GM18520 (cell line): Measurements from ENCODE around the gene SBF2.

Source experiments
- ATAC-seq: cut with Tn5 transposase; IDR thresholded peaks from one replicate; pipeline ENCODE4 v1.9.1; 2021; ENCODE audit not compliant: unreplicated experiment

The SBF2 gene

DNA sequence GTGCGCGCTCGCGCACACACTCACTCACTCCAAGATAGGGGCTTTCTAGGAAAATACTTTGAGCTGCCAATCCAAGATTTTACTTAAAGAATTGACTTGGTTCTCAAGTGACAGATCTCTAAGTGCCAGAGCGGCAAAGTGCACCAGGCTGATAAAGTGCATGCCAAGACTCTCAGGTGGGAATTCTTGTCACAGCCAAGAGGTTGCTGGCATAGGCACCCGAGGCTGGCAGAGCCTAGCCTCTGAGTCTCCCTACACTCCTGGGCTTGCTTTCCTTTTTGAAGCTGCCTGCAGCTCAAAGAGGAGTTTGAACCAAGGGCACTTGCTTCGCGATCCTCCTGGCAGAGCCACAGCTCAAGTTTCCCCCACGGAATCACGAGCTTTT lies 8.3 kb upstream of the SBF2 start:
- ATAC-seq: no peak

DNA sequence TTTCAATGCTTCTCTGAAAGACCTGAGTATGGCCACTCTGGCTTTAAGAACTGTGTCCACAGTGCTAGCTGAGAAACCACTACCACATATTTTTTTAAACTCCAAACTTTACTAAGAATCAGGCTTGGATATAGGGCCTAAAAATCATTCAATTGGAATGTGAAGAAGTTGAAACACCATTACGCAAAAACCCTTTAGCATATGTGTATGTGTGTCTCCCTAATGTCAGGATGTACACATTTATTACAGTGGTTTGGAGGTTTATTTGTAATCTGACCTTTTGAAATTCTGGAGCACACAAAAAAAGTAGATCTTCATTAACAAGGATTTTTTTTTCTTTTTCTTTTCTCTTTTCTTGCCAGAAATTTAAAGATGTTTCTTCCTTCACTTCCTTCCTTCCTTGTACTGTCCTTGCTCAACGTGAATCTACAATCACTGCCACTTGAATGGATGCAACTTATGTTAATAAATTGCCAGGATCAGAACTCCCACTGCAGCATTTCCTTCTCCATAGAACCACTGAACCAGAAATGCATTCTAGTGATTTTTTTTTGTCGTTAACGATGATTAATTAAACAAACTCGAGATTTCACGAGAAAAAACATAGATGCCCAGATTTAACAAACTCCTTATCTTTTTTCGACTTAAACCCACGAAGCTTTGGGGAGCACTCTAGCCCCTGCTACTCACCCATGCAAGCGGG lies 7.8 kb upstream of the SBF2 start:
- no peak for ATAC-seq

DNA sequence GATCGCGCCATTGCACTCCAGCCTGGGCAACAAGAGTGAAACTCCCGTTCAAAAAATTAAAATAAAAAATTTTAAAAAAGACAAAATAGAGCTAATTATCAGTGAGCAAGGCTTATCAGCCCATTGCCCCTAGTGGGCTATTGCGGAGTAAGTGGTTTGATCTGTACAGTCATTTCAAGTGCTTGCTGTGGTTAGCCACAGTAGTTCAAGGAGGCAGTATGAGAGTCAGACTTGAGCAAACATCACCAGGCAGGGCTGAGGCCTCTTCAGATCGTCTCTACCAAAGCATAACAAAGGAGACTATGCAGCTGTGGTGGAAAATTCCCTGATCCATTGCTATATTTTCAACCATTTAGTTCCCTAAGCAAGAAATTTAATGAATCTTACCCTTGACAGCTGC lies 4.3 kb upstream of the SBF2 start:
- ATAC-seq: peak; percentile 95

DNA sequence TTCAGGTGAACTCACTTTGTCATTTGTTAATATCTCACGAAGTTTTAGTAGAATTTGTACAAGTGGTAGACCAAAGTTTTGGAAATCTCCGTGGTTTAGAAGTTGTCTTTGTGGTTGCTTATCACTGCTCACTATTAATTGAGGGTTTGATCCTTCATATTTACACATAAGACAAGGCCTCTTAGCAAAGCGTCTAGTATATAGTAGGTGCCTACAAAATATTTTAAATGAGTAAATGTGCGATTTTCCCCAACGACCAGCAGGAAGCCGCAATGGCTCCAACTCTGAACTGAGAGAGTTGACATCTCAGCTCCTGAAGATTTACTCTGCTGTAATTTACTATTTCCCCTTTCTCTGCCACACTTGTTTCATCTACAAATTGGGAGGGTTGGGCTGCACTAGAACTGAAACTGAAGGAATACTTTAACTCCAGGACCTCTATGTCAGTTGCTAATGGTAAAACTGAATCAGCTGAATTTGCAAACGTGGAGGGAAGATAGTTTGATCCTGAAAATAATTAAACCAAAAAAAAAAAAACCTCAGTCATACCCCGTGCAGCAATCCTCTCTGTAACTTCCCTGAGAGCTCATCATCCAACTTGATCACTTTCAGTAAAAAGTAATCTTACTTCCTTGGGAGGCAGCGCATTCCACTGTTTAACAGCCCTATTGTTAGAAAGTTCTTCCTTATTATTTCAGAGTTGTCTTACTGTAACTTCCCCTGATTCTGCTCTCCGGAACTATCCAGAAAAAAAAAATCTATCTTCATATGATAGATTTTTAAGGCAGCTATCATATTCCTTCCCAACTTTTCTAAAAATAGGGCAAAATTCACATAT lies 1.3 kb upstream of the SBF2 start:
- ATAC-seq: no peak

DNA sequence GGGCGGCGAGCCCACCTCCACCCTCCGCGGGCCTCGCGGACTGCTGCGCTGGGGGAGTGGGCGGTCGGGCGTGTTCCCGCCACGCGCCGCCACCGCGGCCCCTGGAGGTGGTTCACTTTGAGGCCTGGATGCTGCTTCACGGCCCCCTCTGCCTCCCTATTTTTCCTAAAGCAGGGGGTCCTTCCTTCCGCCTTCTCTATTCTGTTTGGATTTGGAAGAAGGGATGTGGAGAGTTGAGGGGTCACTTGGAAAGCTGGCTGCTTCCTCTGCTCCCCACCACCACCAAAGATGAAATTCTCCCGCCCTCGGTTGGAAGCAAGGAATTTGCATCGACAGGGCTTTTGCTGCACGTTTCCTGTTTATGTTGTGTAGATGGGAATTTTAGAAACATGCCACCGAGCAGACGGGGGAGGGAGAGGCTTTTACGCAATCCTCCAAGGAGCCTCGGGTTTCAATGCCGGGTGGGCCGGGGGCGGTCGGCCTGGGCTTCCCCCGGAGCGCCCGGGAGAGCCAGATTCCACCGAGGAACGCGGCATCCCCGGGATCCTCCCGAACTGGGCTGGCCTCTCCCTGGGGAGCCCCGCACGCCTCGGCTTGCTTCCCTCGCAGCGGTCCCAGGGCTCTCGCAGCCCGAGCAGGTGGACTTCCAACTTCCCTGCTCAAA lies 403 bp upstream of the SBF2 start:
- ATAC-seq: no peak

DNA sequence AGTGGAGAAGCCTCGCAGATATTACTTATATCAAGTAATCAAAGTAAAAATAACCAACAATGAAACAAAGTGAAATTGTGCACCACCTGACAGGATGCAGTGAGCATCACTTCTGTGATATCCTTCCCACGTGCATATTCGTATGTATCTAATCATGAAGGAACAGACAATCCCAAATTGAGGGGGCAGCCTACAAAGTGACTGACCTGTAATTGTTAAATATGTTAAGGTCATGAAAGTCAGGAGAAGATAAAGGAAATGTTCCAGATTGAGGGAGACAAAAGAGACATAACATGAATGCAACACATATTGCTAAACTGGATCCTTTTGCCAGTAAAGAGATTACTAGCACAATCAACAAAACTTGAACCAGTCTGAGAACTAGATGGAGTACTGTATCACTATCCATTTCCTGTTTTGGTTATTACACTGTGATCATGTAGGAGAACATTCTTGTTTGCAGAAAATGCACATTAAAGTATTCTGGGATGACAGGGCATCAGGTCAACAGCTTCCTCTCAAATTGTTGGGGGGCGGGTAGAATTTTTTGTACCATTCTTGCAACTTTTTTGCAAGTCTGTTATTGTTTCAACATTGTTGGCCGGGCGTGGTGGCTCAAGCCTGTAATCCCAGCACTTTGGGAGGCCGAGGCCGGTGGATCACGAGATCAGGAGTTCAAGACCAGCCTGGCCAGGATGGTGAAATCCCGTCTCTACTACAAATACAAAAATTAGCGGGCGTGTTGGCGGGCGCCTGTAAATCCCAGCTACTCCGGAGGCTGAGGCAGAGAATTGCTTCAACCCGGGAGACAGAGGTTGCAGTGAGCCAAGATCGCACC lies 2.0 kb downstream of the SBF2 start:
- ATAC-seq: no peak

DNA sequence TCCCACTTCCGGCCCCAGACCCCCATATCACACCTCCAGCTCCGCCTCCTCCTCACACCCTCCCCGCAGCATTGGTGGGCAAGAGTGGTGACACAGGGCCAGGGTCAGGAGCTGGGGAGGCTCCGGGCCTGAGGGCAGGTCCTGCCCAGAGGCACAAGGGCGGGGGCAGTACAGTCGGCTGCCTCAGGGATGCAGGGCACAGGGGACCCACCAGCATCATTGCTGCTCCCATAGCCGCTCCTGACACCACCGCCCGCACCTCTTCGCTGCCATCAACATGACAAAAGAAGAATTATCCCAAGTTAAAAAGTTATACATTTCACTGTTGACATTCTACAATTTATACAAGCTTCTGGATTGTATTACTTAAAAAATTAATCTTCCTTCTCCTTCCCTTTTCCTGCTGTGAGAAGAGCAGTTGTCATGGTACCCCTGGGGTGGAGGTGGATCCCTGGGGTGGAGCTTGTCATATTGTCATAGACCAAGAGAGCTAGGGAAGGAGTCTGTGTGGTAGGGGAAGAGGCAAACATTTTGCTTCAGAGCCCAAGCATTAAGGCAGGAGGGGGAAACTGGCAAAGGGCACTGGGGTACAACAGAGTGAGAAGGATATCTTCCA lies 4.1 kb downstream of the SBF2 start:
- ATAC-seq: no peak

DNA sequence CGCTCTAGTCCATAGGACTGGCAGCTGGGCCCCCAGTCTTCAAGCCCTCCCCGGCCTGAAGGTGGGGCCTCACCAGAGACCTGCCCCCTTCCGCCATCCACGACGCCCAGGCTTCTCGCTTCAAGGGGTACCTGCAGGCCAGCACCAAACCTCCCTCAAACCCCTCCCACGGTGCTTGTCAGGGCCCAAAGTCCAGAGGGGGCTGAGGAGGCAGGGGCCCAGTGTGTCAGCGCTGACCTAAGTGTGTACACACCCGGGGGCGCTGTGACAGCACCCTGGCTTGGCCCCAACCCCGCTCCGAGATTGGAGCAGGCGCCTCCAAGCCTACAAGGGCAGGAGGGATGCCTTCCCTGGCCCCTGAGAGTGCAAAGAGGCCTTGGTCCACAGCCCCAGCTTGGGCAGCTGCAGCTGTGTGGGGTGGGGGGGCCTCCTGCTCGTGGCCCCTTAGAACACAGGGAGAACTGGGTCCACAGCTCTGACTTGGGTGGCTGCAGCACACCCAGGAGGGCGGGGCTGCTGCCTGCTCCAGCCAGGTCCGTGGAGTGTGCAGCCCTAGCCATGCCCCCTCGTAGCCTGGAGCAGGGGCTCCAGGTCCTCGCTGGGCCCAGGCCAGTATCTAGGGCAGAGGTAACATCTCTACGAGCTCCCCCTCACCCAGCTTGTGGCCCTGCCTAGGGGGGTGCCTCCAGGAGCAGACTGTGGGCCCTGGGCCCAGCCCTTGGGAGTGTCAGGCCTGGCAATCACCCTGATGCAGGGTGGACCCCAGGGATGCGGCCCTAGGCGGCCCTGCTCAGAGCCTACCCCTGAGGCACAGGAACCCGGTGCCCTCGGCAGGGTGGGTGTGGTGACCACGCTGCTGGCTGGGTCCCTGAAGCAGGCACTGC lies 4.9 kb downstream of the SBF2 start:
- no peak for ATAC-seq

DNA sequence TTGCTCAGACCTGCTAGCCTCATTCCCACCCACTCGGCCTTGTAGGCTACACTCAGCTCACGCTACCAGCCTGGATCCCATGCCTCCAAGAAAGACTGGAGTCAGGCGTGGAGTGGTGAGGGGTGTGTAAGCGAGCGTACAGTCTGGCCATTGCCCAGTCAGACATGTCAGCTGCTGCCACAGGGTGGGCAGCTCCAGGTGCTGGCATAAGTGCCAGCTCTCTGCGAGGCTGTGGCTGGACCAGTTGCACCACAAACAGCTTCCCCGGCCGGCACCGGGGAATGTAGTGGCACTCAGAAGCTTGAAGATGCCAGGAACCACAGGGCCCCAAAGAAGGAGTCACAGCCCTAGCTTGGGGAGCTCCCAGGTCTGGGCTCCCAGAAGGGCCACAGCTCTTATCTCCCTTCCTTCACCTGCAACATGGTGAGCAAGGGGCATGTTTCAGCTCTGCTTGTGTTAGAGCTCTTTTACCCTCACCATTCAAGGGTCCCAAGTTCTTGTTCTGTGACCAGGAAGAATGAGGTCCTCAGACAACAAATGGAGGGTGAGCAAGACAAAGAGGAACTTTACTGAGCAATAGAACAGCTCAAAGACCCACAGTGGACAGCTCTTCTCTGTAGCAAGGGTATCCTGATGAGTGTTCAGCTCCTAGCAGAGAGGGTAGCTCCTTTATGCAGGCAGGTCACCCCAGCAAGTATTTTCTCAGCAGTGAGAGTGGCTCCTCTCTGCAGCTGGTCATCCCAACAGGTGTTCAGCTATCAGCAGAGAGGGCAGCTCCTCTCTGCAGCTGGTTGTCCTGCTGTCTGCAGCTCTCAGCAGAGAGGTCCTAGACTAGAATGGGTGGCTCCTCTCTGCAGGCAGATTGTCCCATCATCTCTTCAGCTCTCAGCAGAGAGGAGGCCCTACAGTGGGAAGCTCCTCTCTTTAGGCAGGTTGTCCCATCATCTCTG lies 6.0 kb downstream of the SBF2 start:
- no peak for ATAC-seq

DNA sequence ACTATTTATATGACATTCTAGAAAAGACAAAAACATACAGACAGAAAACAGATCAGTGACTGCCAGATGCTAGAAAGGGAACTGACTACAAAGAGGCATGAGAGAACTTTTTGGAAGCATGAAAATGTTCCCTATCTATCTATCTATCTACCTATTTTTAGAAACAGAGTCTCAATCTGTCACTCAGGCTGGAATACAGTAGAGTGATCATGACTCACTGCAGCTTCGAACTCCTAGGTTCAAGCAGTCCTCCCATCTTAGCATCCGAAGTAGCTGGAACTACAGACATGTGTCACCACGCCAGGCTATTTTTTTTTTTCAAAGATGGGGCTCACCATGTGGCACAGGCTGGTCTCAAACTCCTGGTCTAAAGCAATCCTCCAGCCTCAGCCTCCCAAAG lies 6.9 kb downstream of the SBF2 start:
- no peak for ATAC-seq

DNA sequence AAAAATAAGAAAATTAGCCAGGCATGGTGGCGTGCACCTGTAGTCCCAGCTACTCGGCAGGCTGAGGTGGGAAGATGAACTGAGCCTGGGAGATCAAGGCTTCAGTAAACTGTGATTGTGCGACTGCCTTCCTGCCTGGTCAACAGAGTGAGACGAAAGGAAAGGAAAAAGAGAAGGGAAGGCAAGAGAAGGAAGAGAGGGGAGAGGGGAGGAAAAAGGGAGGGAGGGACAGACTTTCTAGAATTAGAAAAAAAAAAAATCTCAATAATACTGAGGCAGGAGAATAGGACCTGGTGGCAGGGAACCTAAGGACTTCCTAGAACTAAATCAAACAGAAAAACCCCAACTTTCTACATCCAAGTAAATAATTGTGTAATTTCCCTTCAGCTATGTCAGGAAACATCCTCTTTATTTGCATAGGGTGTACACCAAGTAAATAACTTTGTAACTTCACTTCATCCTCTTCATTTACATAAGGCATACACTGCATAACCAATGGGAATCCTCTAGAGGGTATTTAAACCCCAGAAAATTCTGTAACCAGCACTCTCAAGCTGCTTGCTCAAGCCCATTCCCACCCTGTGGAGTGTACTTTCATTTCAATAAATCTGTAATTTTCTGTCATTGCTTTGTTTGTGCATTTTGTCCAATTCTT lies 8.7 kb downstream of the SBF2 start:
- ATAC-seq: no peak

DNA sequence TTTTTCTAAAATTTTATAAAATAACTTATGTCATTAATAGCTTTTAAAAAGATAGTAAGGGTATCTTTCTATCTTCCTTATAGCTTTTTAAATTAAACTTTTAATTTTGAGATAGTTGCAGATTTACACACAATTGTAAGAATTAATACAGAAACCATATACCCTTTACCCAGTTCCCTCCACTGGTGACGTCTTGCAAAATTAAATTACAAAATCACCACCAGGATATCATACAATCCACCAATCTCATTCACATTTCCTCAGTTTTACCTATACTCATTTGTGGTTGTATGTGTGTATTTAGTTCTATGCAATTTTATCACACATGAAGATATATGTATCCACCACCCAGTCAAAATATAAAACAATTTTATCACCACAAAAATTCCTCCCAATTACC lies 10.0 kb downstream of the SBF2 start:
- no peak for ATAC-seq

DNA sequence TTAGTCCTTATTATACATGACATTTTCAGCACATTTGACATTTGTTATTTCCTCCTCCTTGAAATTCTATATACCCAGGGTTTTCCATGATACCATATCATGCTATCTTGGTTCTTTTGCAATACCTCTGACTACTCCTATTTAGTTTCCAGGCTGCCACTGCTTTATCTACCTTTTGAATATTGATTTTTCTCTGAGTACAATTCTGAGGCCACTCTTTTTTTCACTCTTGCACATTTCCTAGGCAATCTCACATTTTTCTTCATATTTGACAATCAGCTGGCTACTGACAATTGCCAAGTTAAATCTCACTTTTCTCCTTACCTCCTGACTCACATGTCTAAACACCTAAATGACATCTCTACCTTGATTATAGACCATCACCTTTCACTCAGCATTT lies 11.9 kb downstream of the SBF2 start:
- no peak for ATAC-seq

DNA sequence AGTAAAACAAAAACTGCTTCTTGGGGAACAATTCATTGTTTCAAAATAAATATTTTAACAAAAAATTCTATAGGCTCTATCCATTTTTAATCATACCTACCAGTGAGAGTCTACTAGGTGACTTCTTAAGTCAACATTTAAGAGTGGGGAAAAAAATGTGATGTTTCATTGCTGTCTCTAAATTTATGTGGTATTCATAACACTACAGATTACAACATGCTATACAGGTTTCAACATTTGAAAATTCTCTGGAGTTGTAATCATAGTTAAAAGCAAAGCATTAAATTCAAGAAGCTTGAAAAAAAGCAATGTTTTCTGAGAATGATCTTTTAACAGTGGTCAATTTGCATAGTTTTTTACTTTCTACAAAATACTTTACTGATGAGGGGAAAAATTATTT lies 18.3 kb downstream of the SBF2 start:
- no peak for ATAC-seq

DNA sequence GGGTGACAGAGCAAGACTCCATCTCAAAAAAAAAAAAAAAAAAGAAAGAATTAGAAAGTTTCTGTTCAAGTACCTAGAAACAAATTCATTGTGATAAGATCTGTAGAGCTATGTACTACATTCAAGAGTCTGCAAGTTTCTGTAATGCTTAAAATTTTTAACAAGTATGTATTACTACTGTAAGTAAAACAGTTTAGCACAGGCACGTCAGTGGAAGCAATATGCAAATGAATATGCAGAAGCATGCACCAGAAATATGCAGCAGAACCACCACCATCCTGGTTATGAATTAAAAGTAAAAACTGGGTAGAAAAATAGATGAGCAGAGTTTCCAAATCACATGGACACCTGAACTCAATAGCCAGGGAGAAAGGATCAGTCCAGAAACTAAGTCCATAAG lies 19.3 kb downstream of the SBF2 start:
- no peak for ATAC-seq

DNA sequence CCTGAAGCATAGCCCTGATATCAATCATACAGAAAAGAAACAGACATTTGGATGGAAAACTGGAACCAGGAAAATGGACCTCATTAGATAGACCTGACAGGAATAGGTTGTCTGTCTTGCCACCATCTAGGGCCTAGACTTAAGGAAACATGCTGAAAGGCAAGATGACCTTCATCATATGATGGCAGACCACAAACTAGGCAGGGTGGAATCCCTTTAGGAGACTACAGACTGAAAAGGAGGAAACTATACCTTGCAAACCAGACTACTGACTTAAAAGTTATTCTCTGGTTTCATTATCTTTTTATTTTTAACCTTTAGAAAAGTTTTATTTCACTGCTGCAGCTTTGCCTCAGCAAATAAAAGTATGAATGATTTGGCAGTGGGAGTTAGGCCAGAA lies 20.3 kb downstream of the SBF2 start:
- ATAC-seq: no peak

DNA sequence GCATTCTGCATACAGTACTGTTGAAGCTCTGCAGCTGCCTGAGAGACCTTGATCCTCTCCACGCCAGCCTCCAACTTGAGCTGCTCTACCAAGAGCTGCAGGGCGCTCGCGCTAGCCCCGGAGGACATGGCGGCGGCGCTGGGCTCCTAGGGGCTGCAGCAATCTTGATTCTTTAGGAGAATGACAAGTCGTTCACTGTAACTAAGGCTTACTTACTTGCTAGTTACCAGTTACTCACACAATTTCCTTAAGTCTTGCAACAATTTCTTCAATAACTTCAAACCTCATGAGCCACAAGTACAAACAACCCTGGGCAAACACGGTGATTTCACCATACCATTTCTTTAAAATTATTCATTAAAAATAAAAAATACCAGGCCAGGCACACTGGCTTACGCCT lies 21.9 kb downstream of the SBF2 start:
- ATAC-seq: no peak
